NCI-H2081 (cell line): ENCODE results near the gene IKZF4.
"Not testable (repeated sequence)": the region's sequence is repeated elsewhere in the genome, so short reads cannot be mapped to it uniquely, and the experiment has no call there.

Experiments used
- DNase-seq, 2 experiments: peaks; one replicate each; lab custom pipeline; 2025; lab: John Stamatoyannopoulos, UW

Gene IKZF4

DNA sequence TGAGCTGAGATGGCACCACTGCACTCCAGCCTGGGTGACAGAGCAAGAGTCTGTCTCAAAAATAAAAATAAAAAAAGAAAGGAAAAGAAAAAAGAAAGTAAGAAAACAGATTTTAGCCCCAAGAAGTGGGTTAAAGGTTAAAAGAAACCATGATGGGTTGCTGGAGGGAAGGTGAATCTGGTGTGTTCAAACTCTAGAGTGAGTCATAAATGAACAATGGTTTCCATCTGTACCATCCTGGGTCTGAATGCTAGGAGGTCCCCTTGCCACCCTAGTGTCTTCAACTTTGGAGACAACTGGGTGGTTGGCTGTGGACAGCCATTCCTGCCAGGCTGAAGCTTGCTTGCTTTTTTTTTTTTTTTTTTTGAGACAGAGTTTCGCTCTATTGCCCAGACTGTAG is 19.3 kb downstream of the IKZF4 start:
- DNase-seq, result no peak

DNA sequence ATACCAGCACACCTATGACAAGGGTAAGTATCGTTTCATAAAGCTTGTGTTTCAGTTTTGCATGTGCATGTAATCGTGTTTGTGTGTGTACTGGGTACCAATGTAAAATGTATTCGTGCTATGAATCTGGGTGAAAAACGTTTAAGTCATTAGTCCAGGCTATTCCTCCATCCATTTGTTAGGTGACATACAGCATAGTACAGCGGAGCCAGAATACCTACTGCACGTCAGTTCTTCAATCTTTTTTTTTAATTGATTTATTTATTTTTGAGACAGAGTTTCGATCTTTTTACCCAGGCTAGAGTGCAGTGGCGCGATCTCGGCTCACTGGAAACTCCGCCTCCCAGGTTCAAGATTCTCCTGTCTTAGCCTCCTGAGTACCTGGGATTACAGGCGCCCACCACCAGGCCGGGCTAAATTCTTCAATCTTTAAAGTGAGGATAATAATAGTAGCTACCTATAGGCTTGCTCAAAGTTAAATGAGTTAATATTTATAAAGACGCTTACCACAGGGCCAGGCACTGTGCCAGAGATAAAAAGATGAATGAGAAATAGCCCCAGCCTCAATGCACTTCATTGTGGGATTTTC is 20.2 kb downstream of the IKZF4 start:
- no peak for DNase-seq

DNA sequence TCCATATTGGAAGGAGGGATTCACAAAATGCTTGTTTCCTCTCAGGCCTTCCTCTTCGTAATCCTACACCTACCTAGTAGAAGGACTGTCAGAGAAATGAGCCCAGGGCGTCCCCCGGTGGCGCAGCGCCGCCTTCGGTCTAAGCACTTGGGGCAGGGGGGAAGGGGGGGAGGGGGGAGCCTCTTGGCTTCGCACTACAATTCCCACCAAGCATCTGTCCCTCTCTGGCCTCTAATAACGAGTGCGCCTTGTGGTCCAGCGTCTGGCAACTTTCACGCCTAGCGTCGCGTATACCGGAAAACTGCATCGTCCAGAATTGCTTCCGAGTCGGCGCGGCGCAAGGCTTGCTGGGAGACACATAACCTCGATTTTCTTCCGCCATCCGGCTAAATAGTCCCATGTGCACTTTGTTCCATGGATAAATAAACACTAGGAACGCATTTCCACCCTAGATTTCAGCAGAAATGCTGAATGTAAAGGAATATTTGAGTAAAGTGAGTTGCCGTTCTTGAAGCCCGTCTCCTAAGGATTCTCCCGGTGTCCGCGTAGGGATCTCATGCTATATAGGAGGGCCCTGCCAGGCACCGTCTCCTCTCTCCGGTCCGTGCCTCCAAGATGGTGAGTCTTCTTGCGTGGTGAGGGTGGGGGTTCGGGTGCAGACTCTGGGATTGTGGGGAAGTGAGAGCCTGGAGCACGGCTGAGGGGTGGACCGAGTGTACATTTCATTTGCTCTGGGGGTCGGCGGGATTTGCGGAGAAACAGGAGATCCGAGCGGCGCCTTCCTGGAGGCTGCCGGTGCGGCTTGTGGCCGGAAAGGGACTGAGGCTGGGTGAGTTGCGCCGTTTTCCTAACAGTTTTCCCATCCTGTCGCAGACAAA is 20.9 kb downstream of the IKZF4 start, which contains the start of gene RPS26:
TSS of gene RPS26 (plus strand) at position 367 of the 878 bp plus-strand sequence. CDS start at position 616, 249 bp downstream.
- peak; percentile 98 to 99 for DNase-seq

DNA sequence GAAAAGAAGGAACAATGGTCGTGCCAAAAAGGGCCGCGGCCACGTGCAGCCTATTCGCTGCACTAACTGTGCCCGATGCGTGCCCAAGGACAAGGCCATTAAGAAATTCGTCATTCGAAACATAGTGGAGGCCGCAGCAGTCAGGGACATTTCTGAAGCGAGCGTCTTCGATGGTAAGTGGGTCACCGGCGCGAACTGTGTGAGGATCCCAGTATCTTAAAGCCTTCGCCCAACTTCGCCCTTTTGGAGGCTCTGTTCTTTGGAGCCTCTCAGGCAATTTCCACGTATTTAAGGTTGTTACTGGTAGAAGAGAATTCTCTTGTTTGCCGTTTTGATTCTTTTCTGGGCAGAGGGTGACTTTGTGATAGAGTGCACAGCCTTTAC is 21.6 kb downstream of the IKZF4 start:
- DNase-seq, result not testable (repeated sequence)

DNA sequence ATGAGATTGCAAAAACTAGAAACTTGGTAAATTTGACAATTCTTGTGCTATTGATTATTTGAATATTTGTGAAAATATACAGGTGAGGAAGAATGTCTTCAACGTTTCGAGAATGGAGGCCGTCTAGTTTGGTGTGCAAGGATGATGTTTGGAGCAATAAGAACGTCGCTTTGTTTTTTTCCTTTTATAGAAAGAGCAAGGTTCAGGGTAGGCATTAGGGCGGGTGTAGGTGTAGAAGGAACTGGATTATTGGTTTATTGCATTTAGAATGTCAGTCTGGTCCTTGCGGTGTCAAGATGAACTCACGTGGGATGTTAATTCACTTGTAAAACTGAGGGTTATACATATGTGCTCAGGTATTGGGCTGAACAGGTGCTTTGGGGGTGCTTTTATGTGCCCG is 22.0 kb downstream of the IKZF4 start:
- DNase-seq, result no peak

DNA sequence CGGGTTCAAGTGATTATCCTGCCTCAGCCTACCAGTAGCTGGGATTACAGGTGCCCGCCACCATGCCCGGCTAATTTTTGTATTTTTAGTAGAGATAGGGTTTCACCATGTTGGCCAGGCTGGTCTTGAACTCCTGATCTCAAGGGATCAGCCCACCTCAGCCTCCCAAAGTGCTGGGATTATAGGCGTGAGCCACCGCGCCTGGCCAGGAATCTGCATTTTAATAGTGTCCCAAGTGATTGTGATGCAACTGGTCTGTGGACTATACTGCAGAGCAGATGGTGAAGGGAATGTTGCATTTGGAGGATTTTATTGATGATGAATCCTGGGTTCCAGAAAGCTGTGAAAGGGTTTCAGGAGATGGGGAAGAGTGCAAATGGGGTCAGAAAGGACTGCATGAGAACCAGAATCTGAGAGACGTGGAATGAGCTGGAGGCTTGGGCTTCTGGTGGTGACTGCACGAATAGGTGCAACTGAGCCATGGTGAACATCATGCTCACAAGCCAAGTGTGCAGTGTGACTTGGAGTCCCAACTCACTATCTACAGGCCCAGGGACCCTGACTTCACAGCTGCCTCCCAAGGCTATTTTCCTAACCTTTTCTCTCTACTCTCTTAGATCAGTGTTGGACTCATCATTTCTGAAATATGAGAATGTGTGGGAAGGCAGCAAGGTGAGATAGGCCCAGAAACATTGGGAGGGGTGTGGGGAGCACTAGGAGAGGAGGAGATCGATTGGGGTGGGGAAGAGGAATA is 25.4 kb downstream of the IKZF4 start:
- no peak for DNase-seq

DNA sequence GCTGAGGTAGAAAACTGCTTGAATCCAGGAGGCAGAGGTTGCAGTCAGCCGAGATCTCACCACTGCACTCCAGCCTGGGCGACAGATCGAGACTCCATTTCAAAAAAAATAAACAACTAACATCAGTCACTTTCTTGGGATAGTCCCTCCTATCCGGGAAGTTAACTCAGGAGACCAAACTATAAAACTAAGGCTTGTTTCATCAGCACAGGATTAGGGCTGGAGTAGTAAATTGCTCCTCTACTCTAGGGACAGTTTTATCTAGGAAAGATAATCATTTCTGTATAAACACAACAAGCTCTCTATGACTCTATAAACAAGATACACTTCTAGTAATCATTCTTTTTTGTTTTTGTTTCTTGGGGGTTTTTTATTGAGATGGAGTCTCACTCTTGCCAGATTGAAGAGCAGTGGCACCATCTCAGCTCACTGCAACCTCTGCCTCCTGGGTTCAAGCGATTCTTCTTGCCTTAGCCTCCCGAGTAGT is 32.6 kb downstream of the IKZF4 start:
- no peak for DNase-seq

DNA sequence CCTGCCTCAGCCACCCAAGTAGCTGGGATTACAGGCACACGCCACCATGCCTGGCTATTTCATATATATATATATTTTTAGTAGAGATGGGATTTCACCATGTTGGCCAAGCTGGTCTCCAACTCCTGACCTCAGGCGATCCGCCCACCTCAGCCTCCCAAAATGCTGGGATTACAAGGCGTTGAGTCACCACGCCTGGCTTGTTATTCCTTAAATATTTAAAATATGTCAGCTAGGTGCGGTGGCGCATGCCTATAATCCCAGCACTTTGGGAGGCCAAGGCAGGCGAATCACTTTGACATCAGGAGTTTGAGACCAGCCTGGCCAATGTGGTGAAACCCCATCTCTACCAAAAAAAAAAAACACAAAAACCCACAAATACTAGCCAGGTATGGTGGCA is 39.1 kb downstream of the IKZF4 start:
- DNase-seq, result not testable (repeated sequence)

DNA sequence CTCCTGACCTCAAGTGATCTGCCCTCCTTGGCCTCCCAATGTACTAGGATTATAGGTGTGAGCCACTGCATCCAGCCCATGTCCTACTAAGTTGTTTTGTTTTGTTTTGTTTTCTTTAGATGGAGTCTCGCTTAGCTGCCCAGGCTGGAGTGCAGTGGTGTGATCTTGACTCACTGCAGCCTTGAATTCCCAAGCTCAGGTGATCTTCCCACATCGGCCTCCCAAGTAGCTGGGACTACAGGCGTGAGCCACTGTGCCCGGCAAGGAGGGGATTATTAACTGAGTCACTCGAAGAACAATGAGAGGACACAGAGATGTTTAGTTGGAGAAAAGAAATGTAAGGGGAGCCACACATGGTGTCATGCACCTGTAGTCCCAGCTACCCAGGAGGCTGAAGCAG is 41.1 kb downstream of the IKZF4 start:
- no peak for DNase-seq

DNA sequence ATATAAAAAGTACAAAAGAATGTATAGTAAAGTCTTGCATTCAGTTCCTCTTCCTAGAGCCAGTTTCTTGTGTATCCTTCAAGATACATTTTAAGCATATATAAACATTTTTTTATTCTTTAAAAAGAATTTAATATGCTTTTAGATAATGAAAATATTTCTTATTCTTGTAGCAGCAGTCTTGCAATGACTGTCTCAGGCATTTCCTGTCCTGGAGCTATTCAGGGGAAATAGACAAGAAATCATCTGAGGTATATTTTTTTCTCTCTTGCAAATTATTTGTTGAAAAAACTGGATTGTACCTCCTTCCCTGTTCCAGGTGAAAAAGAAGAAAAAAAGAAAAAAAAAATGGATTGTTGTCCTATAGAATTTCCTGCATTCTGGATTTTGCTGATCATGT is 42.2 kb downstream of the IKZF4 start:
- DNase-seq, result no peak

DNA sequence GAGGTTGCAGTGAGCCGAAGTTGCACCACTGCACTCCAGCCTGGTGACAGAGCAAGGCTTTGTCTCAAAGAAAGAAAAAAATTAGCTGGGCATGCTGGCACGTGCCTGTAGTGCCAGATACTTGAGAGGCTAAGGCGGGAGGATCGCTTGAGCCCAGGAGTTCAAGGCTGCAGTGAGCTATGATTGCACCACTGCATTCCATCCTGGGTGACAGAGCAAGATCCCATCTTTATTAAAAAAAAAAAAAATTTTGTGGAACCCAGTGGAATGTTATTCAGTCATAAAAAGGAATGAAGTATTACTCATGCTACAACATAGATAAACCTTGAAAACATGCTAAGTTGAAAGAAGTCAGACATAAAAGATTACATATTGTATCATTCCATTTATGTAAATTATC is 50.8 kb downstream of the IKZF4 start:
- DNase-seq, result no peak

DNA sequence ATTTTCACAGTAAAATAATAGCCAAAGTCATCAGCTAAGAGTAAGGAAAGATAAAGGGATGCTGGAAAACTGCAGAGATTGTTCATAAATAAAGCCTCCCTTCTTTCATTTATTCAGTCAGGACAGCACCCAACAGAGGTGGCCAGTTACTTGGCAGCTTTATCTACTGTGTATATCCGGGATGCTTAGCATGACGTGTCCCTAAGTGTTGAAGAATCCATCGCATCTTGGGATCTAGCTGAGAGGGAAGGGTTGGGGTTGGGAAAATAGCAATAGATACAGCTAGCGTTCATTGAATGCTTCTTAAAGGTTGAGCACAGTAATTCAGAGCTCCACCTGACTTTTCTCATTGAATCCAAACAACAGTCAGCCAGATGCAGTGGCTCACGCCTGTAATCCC is 53.6 kb downstream of the IKZF4 start:
- no peak for DNase-seq

DNA sequence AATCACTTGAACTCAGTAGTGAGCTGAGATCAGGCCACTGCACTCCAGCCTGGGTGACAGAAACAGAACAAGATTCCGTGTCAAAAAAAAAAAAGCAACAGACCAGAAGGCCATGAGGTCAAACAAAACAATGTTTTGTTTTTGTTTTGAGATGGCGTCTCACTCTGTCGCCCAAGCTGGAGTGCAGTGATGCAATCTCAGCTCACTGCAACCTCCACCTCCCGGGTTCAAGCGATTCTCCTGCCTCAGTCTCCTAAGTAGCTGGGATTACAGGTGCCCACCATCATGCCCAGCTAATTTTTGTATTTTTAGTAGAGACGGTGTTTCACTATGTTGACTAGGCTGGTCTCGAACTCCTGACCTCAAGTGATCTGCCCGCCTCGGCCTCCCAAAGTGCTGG is 57.1 kb downstream of the IKZF4 start:
- DNase-seq, result not testable (repeated sequence)

DNA sequence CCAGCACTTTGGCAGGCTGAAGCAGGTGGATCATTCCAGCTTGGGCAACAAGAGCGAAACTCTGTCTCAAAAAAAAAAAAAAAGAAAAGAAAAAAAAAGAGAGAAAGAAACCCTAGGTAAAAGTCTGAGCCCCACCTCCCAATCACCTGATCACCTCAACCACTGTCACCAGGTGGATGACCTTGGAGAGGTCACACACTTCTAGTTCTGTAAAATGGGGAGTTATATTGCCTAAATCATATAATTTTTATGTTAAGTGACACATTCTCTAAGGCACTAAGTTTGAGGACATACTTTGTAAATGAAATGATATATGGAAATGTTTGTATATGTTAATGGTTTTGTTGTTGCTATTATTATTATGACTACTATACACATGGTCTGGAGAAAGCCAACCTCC is 57.6 kb downstream of the IKZF4 start:
- no peak for DNase-seq

DNA sequence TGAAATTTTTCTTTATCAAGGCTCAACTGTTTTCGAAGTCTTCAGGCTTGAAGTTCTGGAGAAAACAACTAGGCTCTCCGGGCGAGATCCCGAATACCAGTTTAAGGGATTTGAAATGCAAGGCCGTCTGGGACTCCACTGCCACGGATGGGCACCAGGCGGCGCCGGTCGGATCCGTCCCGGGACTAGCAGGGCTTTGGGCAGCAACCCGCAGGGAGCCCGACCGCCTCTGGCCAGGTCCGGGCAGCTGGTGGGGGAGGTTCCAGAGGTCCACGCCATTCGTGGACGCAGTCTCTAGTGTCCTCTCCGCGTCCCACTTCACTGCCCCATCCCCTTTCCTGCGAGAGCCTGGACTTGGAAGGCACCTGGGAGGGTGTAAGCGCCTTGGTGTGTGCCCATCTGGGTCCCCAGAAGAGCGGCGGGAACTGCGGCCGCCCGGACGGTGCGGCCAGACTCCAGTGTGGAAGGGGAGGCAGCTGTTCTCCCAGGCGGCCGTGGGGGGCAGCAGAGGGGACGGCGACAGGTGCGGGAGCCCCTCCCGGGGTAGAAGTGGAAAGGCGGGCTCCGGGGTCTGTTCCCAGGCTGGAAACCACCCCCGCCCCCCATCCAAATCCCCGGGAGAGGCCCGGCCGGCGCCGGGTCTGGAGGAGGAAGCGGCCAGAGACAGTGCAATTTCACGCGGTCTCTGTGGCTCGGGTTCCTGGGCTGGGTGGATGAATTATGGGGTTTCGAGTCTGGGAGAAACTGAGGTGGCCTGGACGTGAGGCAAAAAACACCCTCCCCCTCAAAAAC is 58.3 kb downstream of the IKZF4 start:
- peak; percentile 40 to 53 for DNase-seq

DNA sequence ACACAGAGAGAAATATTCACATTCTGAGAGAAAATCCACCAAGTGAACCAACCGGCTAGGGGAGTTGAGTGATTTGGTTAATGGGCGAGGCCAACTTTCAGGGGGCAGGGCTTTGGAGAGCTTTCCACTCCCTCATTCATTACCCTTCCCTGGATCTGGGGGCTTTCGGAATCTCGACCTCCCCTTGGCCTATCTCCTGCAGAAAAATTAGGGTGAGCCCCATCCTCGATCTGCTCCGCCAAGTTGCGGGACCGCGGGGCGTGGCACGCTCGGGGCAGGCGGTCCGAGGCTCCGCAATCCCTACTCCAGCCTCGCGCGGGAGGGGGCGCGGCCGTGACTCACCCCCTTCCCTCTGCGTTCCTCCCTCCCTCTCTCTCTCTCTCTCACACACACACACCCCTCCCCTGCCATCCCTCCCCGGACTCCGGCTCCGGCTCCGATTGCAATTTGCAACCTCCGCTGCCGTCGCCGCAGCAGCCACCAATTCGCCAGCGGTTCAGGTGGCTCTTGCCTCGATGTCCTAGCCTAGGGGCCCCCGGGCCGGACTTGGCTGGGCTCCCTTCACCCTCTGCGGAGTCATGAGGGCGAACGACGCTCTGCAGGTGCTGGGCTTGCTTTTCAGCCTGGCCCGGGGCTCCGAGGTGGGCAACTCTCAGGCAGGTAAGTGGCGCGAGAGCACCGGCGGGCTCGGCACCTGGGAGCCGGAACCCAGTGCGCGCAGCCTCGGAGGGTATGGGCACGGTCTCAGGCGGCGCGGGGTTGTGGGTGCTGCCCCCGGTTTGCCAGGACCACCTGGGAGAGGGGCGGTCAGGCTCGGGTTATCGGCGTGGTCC is 59.1 kb downstream of the IKZF4 start, which contains the start of gene ERBB3:
TSS of gene ERBB3 (plus strand) at position 443 of the 833 bp plus-strand sequence. CDS start at position 579, 136 bp downstream.
- peak; percentile 26 to 39 for DNase-seq

DNA sequence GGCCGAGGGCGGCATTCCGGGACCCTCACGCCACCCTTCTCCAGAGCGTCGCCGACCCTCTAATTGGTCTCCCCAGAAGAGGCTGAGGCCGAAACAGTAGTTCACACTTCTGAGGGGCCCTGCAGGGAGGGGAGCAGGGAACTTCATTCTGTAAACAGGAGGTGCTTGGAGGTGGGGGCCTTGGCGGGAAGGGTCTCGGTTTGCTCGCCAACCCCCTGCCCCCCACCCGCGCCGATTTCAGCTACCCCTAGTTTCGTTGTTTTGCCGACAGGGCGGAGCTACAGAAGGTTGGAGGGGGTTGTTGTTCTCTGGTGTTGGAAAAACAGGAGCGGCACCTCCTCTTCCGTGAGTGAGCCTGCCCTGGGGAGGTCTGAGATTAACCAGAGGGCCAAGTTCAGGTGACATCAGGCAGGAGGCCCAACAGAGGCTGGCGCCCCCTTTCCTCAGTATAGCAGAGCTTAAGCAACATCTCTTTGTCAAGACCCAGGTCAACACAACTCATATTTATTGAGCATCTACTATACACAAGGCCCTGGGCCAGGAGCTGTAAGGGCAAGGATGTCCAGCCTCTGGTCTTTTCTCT is 59.8 kb downstream of the IKZF4 start:
- no peak for DNase-seq

DNA sequence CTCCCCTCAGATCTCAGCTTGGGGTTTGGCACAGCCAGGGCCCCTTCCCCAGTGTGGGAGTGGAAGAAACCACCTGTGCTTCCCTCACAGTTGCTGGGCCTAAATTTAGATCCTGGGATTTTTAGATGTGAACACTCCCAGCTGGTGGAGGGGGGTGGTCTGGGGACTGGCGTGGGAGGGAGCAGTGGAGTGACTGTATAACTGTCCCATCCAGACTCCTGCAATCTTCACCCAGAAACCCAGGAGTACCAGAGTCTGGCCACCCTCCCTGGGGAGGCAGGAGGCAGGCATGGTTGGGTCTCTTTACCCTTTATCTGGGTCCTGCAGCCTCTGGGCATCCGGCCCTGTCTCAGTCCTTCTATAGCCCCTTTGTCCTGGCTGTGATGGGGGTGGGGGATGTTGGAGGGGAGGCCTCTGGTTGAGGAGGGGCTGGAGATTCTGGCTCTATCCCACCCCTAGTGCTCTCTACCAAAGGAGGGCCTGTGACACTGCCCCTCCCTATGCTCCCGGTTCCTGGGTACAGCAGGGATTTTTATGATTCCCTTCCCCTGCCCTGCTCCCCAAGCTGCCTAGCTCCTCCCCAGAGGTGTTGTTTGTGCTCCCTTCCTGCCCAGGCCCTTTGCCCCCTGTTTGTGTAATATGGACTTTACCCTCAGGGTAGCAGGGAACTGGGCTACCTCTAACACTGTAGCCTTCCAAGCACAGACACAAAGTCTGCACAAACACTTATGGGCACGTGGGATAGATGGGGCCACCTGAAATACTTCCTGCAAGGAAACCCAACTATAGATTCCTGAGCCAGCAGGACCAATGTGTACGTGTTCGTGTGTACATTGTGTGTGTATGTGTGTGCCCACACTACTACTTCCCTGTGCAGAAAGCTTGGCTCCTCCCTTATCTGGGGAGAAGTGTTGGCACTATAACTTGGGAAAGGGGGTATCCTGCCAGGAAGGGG is 60.8 kb downstream of the IKZF4 start:
- DNase-seq, result no peak

DNA sequence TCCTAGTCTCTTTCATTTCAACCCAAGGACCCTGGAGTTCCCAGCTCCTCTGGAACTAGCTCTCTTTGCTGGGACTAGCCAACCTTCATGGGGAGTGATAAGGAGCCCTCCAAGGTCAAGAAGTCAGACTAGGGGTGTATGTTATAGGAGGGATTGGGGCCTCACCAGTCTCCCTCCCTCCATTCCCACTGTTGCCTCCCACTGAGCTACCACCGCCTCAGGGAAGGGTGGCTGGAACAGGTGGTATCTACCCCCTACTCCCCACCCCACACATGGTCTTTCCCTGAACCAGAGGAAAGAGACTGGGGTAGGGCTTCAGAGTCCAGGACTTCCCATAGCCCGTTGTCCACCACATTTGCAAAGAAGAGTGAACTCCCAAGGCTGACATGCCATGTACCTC is 61.5 kb downstream of the IKZF4 start:
- no peak for DNase-seq
